ENCODE data around the gene MCRIP2. TPM values are rescaled to one million over a fixed set of nuclear protein-coding genes. Genes with fewer than 3 reads are reported as not detected.
A peak's percentile ranks its signal among the peaks of the same experiment; 100 is the strongest.
"Not testable (repeated sequence)": the region's sequence is repeated elsewhere in the genome, so short reads cannot be mapped to it uniquely, and the experiment has no call there.

Gene MCRIP2
- polyA plus RNA-seq, 1 donor, result 15.5 TPM

- DNase-seq, result peak; percentile 71
Observed at GRCh38 chr16:679814-680624, 38.4 kb downstream of the MCRIP2 start, which contains the start of gene STUB1. Gene STUB1 (plus strand): TSS chr16:680410. CDS start chr16:680526, 116 bp downstream.

GRCh38 chr16:680625-680945 lies 39.0 kb downstream of the MCRIP2 start:
- DNase-seq, result no peak

GRCh38 chr16:680967-681745 lies 39.5 kb downstream of the MCRIP2 start:
- DNase-seq, result no peak

- DNase-seq, result no peak
Observed at GRCh38 chr16:681746-682427, 40.3 kb downstream of the MCRIP2 start.

GRCh38 chr16:682493-683395 lies 41.1 kb downstream of the MCRIP2 start:
- no peak for DNase-seq

GRCh38 chr16:683396-684070 lies 41.9 kb downstream of the MCRIP2 start:
- no peak for DNase-seq

GRCh38 chr16:684071-684794 lies 42.6 kb downstream of the MCRIP2 start, which contains the start of gene JMJD8:
Gene JMJD8 (minus strand): TSS chr16:684334. CDS start chr16:684319, 15 bp downstream.
- peak; percentile 93 for DNase-seq

GRCh38 chr16:684961-685696 lies 43.5 kb downstream of the MCRIP2 start:
- DNase-seq, result no peak

GRCh38 chr16:685967-686366 lies 44.3 kb downstream of the MCRIP2 start:
- no peak for DNase-seq

GRCh38 chr16:686459-687260 lies 45.0 kb downstream of the MCRIP2 start:
- no peak for DNase-seq

- no peak for DNase-seq
Observed at GRCh38 chr16:687499-687898, 45.9 kb downstream of the MCRIP2 start.

GRCh38 chr16:689175-689897 lies 47.7 kb downstream of the MCRIP2 start:
- no peak for DNase-seq

GRCh38 chr16:691242-691641 lies 49.6 kb downstream of the MCRIP2 start:
- not testable (repeated sequence) for DNase-seq

- DNase-seq, result no peak
Observed at GRCh38 chr16:692356-693108, 50.9 kb downstream of the MCRIP2 start.

GRCh38 chr16:693364-693763 lies 51.7 kb downstream of the MCRIP2 start:
- no peak for DNase-seq

- no peak for DNase-seq
Observed at GRCh38 chr16:693766-694165, 52.1 kb downstream of the MCRIP2 start.

- DNase-seq, result no peak
Observed at GRCh38 chr16:694187-694862, 52.7 kb downstream of the MCRIP2 start.

Measured in left kidney (tissue), 2 donors.